Body of pancreas (tissue), 4 donors: ENCODE results near the gene OTUD5. TPM values are rescaled to one million over a fixed set of nuclear protein-coding genes. Genes with fewer than 3 reads are reported as not detected.
"Not testable (repeated sequence)": the region's sequence is repeated elsewhere in the genome, so short reads cannot be mapped to it uniquely, and the experiment has no call there.

Experiments
- ATAC-seq: fragments of 150-250 bp; one replicate; pipeline ENCODE4 v1.9.1; 2016
- DNase-seq, 4 donors: peaks; one replicate each; pipeline ENCODE4 v3.0.0-alpha.2; 2019
- H3K27ac ChIP-seq, 4 donors: fragments of 200-600 bp; sonication (generic); 1 replicate in 3 of 4; 2 replicates in 1 of 4; pipeline versions ENCODE4 v1.5.1 to v1.6.1; 2016 to 2019; ENCODE audit warnings: mild to moderate bottlenecking in 1 of 4, mixed read lengths in 1 of 4, moderate library complexity in 1 of 4
- H3K27me3 ChIP-seq, 2 donors: fragments of 200-600 bp; sonication (generic); one replicate each; pipeline ENCODE4 v1.6.0; 2016; ENCODE audit warnings: mild to moderate bottlenecking in 1 of 2
- H3K36me3 ChIP-seq, 2 donors: fragments of 200-600 bp; sonication (generic); replicated peaks in 1 of 2; 2 replicates each; pipeline ENCODE4 v1.5.1; 2016; ENCODE audit warnings: low read depth in 2 of 2; ENCODE audit not compliant: insufficient read depth in 1 of 2
- H3K4me1 ChIP-seq: fragments of 200-600 bp; sonication (generic); one replicate; pipeline ENCODE4 v1.6.0; 2016
- H3K4me3 ChIP-seq, 2 donors: fragments of 200-600 bp; sonication (generic); 1 replicate in 1 of 2; 2 replicates in 1 of 2; pipeline ENCODE4 v1.5.1; 2016 to 2019
- H3K9me3 ChIP-seq, 3 donors: fragments of 200-600 bp; sonication (generic); 1 replicate in 2 of 3; 2 replicates in 1 of 3; pipeline ENCODE4 v1.5.1; 2016
- POLR2A ChIP-seq, 3 donors: fragments of 450-650 bp; IDR thresholded peaks; one replicate each; pipeline ENCODE4 v1.6.1; 2016; ENCODE audit warnings: antibody characterized with exemption in 3 of 3, mild to moderate bottlenecking in 2 of 3
- WGBS, 2 donors: methylation state at CpG; one replicate each; pipeline ENCODE4 v1.1.5; 2017; 5-methylcytosine and 5-hydroxymethylcytosine counted together
- intact Hi-C: fragments of 100-400 bp; cut with DNase I; formaldehyde crosslinking; loops from one replicate; pipeline ENCODE4 v1.15.1; 2023
- total RNA-seq, 2 donors: library from RNA; depleted of rRNA; stranded (reverse); fragments of >200 nt; gene quantifications; one replicate each; pipeline ENCODE4 v1.1.0, GENCODE V29; 2016
- TF ChIP-seq, protein P1 (sequence below), 7 experiments: fragments of 450-650 bp in 4 of 7; fragments of 200-600 bp in 3 of 7; sonication (generic) in 3 of 7; IDR thresholded peaks; one replicate each; pipeline ENCODE4 v1.5.1; 2016 to 2019; ENCODE audit warnings: antibody characterized with exemption in 7 of 7

The OTUD5 gene
- total RNA-seq, 2 donors from 2014 or later = 23.6 to 40.2 TPM

GRCh38 chrX:48981178-48981577, 23.8 kb upstream of the OTUD5 start:
- H3K27ac ChIP-seq = no peak overlapping the region
- H3K9me3 ChIP-seq = no peaks in the 10 kb centered on the region
- WGBS, 2 donors = 85% methylated on average over 8 of the region's 10 CpGs; no CpG with 5 or more reads in 1 of the 2 donors
- H3K4me3 ChIP-seq = no peak overlapping the region
- H3K36me3 ChIP-seq = peaks cover 0 to 4% of the 10 kb centered on the region in 2 donors
- intact Hi-C loops = no loop called here
- H3K4me1 ChIP-seq = no peaks in the 10 kb centered on the region
- TF ChIP-seq POLR2A (IDR thresholded peaks at IDR 0.05) = no peak
- TF ChIP-seq, protein P1, sequence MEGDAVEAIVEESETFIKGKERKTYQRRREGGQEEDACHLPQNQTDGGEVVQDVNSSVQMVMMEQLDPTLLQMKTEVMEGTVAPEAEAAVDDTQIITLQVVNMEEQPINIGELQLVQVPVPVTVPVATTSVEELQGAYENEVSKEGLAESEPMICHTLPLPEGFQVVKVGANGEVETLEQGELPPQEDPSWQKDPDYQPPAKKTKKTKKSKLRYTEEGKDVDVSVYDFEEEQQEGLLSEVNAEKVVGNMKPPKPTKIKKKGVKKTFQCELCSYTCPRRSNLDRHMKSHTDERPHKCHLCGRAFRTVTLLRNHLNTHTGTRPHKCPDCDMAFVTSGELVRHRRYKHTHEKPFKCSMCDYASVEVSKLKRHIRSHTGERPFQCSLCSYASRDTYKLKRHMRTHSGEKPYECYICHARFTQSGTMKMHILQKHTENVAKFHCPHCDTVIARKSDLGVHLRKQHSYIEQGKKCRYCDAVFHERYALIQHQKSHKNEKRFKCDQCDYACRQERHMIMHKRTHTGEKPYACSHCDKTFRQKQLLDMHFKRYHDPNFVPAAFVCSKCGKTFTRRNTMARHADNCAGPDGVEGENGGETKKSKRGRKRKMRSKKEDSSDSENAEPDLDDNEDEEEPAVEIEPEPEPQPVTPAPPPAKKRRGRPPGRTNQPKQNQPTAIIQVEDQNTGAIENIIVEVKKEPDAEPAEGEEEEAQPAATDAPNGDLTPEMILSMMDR (IDR thresholded peaks at IDR 0.05) = no peak
- no peaks in the 10 kb centered on the region for H3K27me3 ChIP-seq
- ATAC-seq (no peak), DNase-seq (no peak)

DNA sequence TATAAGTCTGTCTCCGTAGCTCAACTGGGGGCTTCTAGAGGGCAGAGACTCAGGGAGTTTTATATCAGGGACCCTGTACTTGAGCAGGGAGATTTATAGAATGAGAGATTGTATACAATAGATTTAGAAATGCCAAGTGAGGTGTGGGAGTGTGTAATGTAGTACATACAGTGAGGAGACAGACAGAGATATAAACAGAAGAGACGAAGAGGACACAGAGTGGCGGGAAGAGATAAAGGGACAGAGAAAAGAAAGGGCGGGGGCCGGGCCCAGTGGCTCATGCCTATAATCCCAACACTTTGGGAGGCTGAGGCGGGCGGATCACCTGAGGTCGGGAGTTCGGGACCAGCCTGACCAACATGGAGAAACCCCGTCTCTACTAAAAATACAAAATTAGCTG, 22.9 kb upstream of the OTUD5 start:
- H3K4me1 ChIP-seq, H3K36me3 ChIP-seq, ATAC-seq, H3K27ac ChIP-seq, intact Hi-C loops, DNase-seq, H3K4me3 ChIP-seq, H3K9me3 ChIP-seq, H3K27me3 ChIP-seq: not testable (repeated sequence)
- 83 to 90% methylated on average over 3 to 10 of the region's 10 CpGs for WGBS, 2 donors

DNA sequence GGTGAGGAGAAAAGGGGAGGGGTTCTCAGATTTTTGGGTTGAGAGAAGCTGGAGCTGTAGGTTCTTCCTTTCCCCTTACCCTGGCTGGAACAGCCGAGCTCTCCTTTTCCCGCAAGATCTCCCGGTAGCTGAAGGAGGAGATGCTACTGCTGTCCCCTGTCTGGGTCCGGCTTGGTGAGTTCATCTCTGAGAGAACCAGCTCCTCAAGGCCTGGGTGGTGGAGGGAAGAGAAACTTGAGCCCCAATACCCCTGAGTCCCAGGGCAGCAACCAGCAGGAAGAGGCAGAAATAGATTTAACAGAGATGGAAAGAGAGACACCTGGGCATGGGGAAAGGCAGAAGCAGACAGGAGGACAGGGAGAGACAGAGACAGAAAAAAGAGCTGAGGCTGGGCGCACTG, 20.8 kb upstream of the OTUD5 start:
- Histone ChIP-seq H3K9me3 (no peaks in the 10 kb centered on the region), H3K27ac (no peak overlapping the region), H3K27me3 (no peaks in the 10 kb centered on the region), H3K36me3 (peaks cover 0 to 4% of the 10 kb centered on the region in 2 donors), H3K4me3 (no peak overlapping the region), H3K4me1 (no peaks in the 10 kb centered on the region)
- TF ChIP-seq, protein P1 (IDR thresholded peaks at IDR 0.05) = no peak
- TF ChIP-seq POLR2A (IDR thresholded peaks at IDR 0.05) = no peak
- intact Hi-C loops = no loop called here
- DNase-seq (no peak), ATAC-seq (no peak)
- 86 to 100% methylated on average over 1 to 5 of the region's 5 CpGs for WGBS, 2 donors

DNA sequence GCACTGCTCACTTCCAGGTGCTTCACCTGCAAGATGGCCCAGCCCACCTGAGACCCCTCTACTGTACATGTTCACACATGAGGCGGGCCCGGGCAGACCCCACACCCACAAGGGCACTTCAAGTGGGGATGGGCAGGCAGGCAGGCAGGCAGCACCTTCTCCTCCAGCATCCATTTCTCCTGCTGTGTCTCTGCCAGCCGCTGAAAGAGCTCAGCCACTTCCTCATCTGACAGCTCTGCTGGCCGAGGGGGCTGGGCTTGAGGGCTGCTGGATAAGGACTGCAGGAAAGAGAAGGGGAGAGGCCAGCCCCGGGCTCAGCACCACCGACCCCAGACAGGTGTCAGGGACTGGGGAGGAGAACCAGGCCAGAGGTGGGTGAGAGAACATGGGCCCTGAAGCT, 18.7 kb upstream of the OTUD5 start:
- DNase-seq (no peak), ATAC-seq (no peak)
- Histone ChIP-seq H3K9me3 (no peaks in the 10 kb centered on the region), H3K36me3 (no peaks in the 10 kb centered on the region), H3K27ac (no peak overlapping the region), H3K4me1 (peaks cover 12% of the 10 kb centered on the region), H3K27me3 (no peaks in the 10 kb centered on the region), H3K4me3 (no peak overlapping the region)
- intact Hi-C loops = no loop called here
- TF ChIP-seq, protein P1 (IDR thresholded peaks at IDR 0.05) = no peak
- no peak for TF ChIP-seq POLR2A (IDR thresholded peaks at IDR 0.05)
- 40 to 91% methylated on average over 2 to 3 of the region's 6 CpGs for WGBS, 2 donors

DNA sequence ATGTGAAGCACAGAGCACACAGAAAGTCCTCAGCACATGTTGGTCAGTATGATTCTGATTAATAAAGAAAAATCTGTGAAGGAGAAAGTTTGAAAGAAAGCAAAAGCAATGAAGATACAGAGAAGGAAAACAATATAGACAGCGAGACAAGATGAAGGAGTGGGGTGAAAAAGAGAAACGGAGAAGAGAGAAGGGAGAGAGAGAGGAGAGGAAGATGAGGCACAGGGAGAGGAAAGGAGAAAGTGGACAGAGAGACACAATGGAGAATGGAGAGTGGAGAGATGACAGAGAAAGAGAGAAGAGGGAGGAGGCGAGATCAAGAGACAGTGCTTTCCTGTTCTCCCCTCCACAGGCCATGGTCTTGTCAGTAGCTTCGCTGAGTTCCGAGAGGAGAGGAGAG, 18.1 kb upstream of the OTUD5 start:
- no peak for TF ChIP-seq POLR2A (IDR thresholded peaks at IDR 0.05)
- TF ChIP-seq, protein P1 (IDR thresholded peaks at IDR 0.05) = no peak

More for the DNA sequence above, 18.1 kb upstream of the OTUD5 start:
- peaks cover 12% of the 10 kb centered on the region for H3K4me1 ChIP-seq
- H3K27me3 ChIP-seq = no peaks in the 10 kb centered on the region
- WGBS, 2 donors = 93% methylated on average over 3 of the region's 5 CpGs
- no peak overlapping the region for H3K4me3 ChIP-seq
- intact Hi-C loops = no loop called here
- H3K27ac ChIP-seq = no peak overlapping the region
- no peaks in the 10 kb centered on the region for H3K36me3 ChIP-seq
- DNase-seq = no peak
- no peaks in the 10 kb centered on the region for H3K9me3 ChIP-seq
- ATAC-seq = no peak
